G401.6 (cell line): ENCODE data around the gene RNLS.

Experiments
- FAIRE-seq: peaks from 2 replicates; lab custom pipeline; 2012; peaks lifted over from hg19 to GRCh38; lab: Jason Lieb, UNC

Gene RNLS

DNA sequence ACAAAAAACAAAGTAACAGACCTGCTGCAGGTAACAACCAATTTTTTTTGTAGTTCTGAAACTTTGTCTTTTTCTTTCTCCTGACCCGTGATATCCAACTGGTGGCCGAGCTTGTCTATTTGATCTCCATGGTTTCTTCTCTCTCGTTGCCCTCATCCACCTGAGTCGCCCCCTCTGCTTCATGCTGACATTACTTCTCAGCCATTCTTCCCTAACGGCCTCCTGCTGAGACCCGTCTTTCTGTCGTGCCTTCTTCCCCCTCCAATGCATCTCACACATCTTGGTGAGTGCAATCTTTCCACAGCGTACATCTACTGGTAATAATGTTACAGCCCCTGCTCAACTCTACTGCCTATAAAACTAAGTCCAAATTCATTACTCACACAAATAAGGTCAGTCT, 352.9 kb downstream of the RNLS start:
- no peak for FAIRE-seq

DNA sequence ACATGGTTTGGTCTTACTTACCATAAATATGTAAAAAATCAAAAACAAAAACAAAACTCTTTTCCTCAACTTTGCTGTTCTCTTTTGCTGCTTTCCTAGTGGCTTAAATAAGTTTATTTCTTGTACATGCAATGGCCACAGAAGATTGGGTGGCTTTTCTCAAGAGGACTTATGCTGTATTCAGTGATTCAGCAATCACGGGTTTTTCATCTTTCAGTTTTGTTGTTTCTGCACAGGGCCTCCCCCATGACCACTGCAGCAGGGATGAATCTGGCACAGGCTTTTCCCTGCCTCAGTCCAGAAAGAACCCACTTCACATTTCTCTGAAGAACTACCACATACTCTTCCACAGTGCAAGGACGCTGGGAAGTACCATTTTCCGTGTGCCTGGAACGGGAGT, 355.0 kb downstream of the RNLS start:
- no peak for FAIRE-seq

DNA sequence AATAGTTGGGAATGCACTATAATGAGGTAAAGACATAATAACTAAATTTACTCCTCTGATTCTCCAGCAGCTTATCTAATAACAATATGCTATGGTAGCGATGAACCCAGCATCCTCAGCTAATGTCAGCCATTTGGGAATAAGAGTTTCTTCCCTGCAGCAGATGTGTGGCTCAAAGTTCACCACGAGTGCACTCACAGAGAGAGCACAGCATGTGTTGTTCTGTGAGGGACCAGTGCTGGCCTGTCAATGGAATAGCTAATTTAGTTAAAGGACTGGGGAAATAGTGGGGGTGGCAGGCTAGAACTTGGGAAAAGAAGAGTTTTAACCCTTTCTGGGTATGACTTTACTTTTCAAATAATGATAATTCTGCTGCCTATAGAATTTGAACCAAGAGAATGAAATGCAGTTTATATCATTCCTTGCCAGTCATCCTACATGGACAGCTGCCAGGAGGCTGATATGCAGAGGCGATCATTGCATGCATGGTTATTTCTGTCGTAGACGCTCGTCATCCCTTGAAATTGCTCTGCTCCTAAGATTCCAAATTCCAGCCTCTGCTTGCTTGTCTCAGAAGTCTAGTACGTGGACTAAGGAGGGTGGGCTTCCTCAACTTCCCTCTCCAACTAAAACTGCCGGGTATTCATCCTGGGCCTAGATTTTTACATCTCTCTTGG, 355.6 kb downstream of the RNLS start:
- FAIRE-seq = no peak

DNA sequence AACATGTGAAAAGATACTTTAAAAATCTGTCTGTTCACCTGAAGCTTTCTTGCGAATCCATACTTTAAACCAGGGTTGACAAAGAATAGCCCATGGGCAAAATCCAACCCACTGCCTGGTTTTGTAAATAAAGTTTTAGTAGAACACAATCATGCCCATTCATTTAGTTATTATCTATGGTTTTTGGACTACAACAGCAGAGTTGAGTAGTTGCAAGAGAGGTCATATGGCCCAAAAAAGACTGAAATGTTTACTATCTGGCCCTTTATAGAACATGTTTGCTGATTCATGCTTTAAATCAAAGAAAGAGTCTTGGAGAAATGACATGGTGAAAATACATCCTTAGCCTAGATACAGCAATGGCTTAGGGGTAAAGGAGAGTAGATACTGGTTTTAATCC, 356.2 kb downstream of the RNLS start:
- FAIRE-seq = no peak

DNA sequence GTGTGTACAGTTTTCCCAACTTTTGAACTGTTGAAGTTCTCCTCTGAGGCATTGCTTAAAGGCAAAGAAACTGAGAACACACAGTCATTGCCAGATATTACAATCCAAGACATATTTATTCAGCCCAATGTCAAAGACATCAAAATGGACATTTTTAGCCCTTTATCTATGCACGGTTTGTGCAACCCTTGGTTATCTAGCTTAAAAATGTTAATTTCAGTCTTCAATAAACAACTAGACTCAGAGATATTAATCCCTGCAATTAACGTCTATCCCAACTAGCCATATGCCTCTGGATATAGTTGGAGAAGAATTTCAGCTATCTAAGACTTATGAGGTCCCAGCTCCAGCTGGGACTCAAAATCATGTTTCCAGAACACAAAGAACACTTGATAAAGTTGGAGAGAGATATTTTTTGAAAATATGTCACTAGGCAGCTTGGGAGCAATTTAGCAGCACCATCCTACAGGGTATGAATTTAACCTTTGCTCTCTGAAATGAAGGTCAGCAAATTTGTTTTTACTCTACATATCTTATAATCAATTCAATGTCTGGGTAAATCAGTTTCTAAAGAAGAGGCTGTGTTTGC, 357.0 kb downstream of the RNLS start:
- FAIRE-seq = no peak
